LNCAP (cell line): ENCODE measurements around the gene GRB10.

ENCODE experiments used
- TF ChIP-seq, protein P1 (sequence below): fragments of 450-650 bp; IDR thresholded peaks from 2 replicates; pipeline ENCODE4 v1.5.1; 2017; ENCODE audit warnings: mild to moderate bottlenecking

Gene GRB10

DNA sequence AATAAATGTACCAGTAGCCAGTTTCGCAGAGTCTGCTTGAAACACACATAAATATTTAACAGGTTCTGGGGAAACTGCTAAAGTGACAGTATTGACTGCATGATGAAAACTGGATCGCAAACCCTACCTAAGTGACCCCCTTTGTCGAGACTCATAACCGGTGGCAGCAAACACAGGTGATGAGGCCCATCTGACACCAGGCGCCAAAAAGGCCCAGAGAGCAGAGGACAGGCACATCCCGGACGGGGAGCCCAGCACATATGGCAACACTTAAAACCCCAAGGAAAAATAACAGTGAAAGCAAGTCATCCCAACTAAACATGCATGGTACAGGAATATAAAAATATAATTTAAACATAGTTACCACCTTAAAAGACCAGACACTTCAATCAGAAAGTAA, 62.4 kb downstream of the GRB10 start:
- TF ChIP-seq, protein P1, sequence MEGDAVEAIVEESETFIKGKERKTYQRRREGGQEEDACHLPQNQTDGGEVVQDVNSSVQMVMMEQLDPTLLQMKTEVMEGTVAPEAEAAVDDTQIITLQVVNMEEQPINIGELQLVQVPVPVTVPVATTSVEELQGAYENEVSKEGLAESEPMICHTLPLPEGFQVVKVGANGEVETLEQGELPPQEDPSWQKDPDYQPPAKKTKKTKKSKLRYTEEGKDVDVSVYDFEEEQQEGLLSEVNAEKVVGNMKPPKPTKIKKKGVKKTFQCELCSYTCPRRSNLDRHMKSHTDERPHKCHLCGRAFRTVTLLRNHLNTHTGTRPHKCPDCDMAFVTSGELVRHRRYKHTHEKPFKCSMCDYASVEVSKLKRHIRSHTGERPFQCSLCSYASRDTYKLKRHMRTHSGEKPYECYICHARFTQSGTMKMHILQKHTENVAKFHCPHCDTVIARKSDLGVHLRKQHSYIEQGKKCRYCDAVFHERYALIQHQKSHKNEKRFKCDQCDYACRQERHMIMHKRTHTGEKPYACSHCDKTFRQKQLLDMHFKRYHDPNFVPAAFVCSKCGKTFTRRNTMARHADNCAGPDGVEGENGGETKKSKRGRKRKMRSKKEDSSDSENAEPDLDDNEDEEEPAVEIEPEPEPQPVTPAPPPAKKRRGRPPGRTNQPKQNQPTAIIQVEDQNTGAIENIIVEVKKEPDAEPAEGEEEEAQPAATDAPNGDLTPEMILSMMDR, result no peak

DNA sequence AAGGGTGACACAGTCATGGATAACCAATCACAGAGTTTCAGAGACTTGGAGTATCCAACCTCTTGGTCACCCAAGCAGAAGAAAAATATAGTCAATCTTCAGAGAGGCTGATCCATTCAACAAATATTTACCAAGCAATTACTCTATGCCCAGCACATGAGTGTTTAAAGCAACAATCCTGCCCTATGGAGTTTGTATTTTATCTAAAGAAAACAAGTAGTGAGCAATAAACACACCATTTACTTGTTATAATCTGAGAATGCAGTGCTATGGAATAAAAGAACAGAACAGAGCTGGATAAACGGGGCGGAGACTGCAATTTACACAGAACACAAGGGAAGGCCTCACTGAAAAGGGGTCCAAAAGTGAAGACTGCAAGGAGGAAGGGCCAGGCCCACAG, 63.8 kb downstream of the GRB10 start:
- TF ChIP-seq, protein P1, result no peak

DNA sequence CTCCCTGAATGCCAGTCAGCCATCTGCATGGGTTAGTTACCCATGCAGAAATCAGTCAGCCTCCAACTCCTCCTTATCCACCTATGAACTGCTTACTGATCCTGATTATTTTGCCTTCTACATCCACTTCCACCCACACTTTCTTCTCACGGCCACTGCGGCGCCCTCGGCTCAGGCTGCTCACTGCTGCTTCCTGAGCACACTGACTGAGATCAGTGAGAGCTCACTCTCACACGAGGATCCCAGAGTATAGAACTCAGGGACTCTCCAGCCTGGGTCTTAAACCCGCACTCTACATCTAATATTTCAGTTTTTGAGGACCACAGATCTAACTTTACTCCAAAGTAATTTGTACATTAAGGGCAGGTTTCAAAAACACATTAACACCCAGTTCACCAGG, 64.4 kb downstream of the GRB10 start:
- TF ChIP-seq, protein P1, result no peak

DNA sequence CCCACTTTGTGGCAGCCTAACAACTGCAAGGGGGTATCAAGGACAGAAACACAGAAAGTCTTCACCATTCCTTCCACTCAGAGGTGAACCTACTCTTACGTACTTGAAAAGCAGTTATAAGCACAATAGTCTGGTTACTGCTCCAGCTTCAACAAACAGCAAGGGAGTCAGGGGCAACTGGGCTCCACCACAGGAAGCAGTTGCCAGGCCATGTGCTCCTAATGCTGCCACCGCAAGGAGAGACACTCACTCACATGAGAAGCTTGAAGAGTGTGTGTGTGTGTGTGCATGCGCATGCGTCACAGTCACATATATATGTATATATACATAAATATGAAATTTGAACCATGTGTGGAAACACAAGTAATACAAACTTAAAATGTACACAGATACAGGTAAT, 65.5 kb downstream of the GRB10 start:
- TF ChIP-seq, protein P1, result no peak

DNA sequence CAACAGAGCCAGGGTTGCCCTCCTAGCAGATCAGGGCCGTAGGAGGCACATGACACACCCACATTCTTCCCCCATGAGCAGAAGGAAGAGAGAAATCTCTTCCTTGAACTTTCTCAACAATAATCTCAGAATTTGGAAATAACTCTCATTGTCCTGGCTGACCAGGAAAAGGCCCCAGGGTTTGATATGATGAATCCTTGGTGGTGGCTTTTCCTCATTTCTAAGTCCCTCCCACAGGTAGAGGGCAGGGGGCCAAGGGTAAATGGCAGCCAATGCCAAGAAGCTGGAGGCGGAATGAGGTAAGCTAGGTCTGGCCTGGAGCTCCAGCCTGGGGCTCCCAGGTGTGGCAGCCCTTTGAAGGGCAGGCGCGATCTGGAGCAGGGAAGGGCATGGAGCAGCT, 67.8 kb downstream of the GRB10 start:
- TF ChIP-seq, protein P1, result no peak

DNA sequence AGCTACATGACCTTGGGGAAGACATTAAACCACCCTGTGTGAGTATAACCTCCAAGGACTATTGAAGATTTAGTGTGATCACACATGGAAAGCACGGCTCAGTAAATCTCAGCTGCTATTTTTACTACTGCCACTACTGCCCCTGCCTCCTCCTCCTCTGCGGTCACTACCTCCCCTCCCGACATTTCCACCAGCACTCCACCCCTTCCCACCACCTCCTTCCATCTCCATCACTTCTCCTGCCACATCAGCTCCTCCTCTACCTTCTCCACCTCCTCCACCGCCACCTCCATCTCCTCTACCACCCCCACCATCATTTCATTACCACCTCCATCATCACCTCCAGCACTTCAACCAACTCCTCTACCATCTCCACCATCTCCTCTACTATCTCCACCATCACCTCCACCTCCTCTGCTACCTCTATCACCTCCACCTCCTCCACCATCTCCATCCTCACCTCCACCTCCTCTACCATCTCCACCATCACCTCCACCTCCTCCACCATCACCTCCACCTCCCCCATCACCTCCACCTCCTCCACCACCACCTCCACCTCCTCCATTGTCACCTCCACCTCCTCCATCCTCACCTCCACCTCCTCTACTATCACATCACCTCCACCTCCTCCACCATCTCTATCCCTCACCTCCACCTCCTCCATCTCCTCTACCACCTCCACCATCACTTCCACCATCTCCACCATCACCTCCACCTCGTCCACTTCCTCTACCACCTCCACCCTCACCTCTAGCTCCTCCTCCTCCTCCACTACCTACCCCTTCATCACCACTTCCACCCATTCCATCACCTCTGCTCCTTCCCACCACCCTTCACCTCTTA, 69.4 kb downstream of the GRB10 start:
- TF ChIP-seq, protein P1, result no peak

DNA sequence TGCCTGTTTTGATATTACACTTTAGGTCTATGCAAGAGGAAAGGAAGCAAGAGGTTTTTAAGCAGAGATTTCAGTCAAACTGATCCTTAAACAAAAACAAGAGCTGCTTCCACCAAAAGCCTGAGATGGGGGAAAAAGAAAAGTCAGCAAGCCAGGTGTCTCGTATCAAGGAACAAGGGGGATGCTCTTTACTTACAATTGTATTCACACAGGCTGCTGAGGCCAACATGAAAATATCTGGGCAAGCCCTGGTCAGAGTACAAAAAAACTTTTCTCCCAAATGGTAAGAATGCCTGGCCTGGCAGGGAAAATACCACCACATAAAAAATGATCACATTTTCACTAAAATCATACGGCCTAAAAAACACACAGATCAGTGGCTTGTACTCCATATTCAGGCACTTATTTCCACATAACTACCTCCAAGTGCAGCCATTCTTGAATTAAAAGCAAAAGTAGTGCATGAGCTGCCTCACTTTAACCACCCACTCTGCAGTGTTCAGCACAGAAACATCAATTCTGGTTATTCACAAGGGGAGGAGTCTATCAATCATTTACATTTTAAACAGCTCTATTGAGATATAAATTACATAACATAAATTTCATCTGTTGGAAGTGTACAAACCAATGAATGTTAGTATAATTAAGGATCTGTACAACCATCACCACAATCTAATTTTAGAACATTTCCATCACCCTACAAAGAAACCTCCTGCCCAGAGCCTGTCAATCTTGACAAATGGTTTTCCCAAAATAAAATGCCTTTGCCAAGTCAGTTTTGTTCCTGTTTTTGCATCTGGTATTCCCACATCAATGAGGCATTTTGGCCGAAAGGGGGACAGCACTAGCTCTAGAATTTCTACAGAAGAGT, 70.2 kb downstream of the GRB10 start:
- TF ChIP-seq, protein P1, result no peak
